Stimulated activated naive CD8-positive, alpha-beta T cell treated with anti-CD3 and anti-CD28 coated beads, Interleukin-15, amount 100 ng/mL, for 72 hours (primary cell): Measurements from ENCODE around the gene HMX1.
A peak's percentile ranks its signal among the peaks of the same experiment; 100 is the strongest.

ENCODE experiments used
- ATAC-seq: fragments of 150-1000 bp; cut with Tn5 transposase; 2 replicates; pipeline ENCODE4 v1.10.0; 2021; ENCODE audit warnings: mild to moderate bottlenecking, moderate library complexity
- DNase-seq, 2 donors: peaks; one replicate each; pipeline ENCODE4 v3.0.0; 2021 to 2022
- H3K27ac Mint-ChIP-seq, 2 donors: one replicate each; pipeline ENCODE4 v1.8.0; 2022; ENCODE audit warnings: mild to moderate bottlenecking in 2 of 2, mixed read lengths in 2 of 2, moderate library complexity in 2 of 2
- H3K27me3 Mint-ChIP-seq: one replicate; pipeline ENCODE4 v1.8.0; 2022; ENCODE audit warnings: mixed read lengths
- H3K4me1 Mint-ChIP-seq: one replicate; pipeline ENCODE4 v1.8.0; 2022; ENCODE audit warnings: mild to moderate bottlenecking, mixed read lengths
- H3K4me3 Mint-ChIP-seq, 2 donors: one replicate each; pipeline ENCODE4 v1.8.0; 2022; ENCODE audit warnings: mild to moderate bottlenecking in 2 of 2, mixed read lengths in 2 of 2, moderate library complexity in 1 of 2
- H3K9me3 Mint-ChIP-seq, 2 donors: one replicate each; pipeline ENCODE4 v1.8.0; 2022; ENCODE audit warnings: mixed read lengths in 2 of 2

HMX1 gene

DNA sequence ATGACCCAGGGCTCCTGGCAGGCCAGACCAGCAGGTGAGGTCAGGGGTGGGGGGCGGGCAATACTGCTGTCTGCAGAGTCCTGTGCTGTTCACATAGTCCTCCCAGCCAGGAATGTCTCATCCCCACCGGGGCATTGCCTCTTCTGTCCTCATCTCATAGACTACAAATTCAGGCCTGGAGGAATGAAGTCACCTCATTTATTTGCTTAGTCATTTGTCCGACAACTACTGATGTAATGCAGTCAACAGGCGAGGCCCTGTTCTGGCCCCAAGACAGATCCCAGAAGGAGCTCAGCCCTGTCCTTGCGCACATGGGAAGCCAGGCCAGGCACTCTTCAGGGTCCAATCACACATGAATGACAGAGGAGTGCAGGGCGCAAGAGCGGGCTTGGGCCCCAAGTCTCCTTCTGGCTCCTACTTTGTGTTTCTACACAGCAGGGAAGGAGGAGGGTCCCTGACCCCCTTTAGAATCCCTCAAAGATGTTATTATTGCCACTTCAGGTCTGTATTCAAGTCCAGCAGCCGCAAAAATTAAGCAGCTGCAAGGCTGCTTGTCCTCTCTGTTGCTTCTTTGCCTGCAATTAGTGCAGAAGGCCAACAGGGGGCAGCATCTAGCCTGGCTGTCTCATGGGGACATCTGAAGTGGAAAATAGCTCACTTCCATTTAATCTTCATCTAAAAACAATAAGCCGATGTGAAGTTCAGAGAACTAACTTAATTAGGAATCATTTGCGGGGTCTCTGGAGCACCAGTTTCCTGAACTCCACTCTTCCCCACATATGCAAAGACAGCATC is 15.2 kb upstream of the HMX1 start:
- ATAC-seq, result no peak
- no peak overlapping the region for H3K4me3 Mint-ChIP-seq
- H3K27me3 Mint-ChIP-seq, result peaks cover 66% of the 10 kb centered on the region
- no peaks in the 10 kb centered on the region for H3K9me3 Mint-ChIP-seq
- no peak overlapping the region for H3K27ac Mint-ChIP-seq
- no peak for DNase-seq
- peaks cover 6% of the 10 kb centered on the region for H3K4me1 Mint-ChIP-seq

- DNase-seq (no peak), ATAC-seq (peak; percentile 18)
- no peaks in the 10 kb centered on the region for H3K9me3 Mint-ChIP-seq
- no peak overlapping the region for H3K4me3 Mint-ChIP-seq
- peaks cover 60% of the 10 kb centered on the region for H3K27me3 Mint-ChIP-seq
- peaks cover 7% of the 10 kb centered on the region for H3K4me1 Mint-ChIP-seq
- no peak overlapping the region for H3K27ac Mint-ChIP-seq
Observed at GRCh38 chr4:8882239-8882638, 10.6 kb upstream of the HMX1 start.

- Mint-ChIP-seq H3K27ac (no peak overlapping the region), H3K9me3 (no peaks in the 10 kb centered on the region), H3K27me3 (peaks cover 64% of the 10 kb centered on the region), H3K4me1 (peaks cover 7% of the 10 kb centered on the region), H3K4me3 (no peak overlapping the region)
- DNase-seq (no peak), ATAC-seq (no peak)
Observed at GRCh38 chr4:8880851-8881250, 9.2 kb upstream of the HMX1 start.

- Mint-ChIP-seq H3K4me3 (no peak overlapping the region), H3K27ac (no peak overlapping the region), H3K9me3 (peaks cover 5 to 8% of the 10 kb centered on the region in 2 donors), H3K27me3 (peaks cover 77% of the 10 kb centered on the region), H3K4me1 (peaks cover 16% of the 10 kb centered on the region)
- no peak for DNase-seq
- ATAC-seq, result no peak
Observed at GRCh38 chr4:8879574-8879973, 7.9 kb upstream of the HMX1 start.

GRCh38 chr4:8878421-8878820 is 6.8 kb upstream of the HMX1 start:
- peaks cover 89% of the 10 kb centered on the region for H3K27me3 Mint-ChIP-seq
- H3K9me3 Mint-ChIP-seq, result peaks cover 5 to 8% of the 10 kb centered on the region in 2 donors

GRCh38 chr4:8877780-8878040 is 6.1 kb upstream of the HMX1 start:
- Mint-ChIP-seq H3K9me3 (peaks cover 5 to 8% of the 10 kb centered on the region in 2 donors), H3K4me3 (no peak overlapping the region)

More at GRCh38 chr4:8878421-8878820, 6.8 kb upstream of the HMX1 start:
- DNase-seq (no peak), ATAC-seq (no peak)
- no peak overlapping the region for H3K27ac Mint-ChIP-seq
- no peak overlapping the region for H3K4me3 Mint-ChIP-seq
- peaks cover 16% of the 10 kb centered on the region for H3K4me1 Mint-ChIP-seq

DNA sequence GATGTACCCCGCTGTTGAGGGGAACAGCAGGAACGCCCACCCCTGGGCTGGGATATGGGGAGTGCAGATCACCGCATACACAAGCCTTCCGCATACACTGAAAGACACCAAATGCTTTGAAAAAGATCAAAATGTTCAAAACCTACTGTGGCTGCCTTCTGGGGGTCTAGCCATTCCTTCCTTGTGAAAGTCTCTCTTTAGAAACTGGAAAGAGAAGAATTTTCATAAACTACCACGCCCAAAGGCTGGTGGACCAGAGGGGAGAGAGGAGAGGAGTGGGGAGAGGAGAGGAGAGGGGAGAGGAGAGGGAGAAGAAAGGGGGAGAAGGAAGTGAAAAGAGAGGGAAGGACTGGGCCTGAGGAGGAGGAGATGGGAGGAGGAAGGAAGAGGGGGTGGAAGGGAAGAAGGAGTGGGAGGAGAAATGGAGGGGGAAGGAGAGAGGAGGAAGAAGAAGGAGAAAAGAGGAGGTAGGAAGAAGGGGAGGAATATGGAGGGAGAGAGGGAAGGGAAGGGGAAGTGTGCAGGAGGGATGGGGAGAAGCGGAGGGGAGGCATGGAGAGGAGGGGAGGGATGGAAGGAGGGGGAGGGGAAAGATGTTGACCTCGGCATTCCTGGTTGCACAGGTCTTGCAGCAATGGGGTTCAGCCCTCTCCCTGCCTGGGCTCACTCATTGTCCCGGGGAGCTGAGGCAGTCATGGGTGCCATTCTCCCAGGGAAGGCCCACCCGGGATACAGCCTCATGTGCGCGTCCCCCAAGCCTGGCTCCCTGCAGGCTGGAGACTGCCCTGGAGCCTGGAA is 5.5 kb upstream of the HMX1 start:
- Mint-ChIP-seq H3K9me3 (peaks cover 5 to 8% of the 10 kb centered on the region in 2 donors), H3K4me1 (peaks cover 20% of the 10 kb centered on the region), H3K4me3 (no peak overlapping the region), H3K27me3 (peaks cover 92% of the 10 kb centered on the region), H3K27ac (no peak overlapping the region)
- ATAC-seq (no peak), DNase-seq (no peak)

More at GRCh38 chr4:8877780-8878040, 6.1 kb upstream of the HMX1 start:
- Mint-ChIP-seq H3K27me3 (peaks cover 92% of the 10 kb centered on the region), H3K27ac (no peak overlapping the region), H3K4me1 (peaks cover 16% of the 10 kb centered on the region)
- ATAC-seq, result no peak
- no peak for DNase-seq

DNA sequence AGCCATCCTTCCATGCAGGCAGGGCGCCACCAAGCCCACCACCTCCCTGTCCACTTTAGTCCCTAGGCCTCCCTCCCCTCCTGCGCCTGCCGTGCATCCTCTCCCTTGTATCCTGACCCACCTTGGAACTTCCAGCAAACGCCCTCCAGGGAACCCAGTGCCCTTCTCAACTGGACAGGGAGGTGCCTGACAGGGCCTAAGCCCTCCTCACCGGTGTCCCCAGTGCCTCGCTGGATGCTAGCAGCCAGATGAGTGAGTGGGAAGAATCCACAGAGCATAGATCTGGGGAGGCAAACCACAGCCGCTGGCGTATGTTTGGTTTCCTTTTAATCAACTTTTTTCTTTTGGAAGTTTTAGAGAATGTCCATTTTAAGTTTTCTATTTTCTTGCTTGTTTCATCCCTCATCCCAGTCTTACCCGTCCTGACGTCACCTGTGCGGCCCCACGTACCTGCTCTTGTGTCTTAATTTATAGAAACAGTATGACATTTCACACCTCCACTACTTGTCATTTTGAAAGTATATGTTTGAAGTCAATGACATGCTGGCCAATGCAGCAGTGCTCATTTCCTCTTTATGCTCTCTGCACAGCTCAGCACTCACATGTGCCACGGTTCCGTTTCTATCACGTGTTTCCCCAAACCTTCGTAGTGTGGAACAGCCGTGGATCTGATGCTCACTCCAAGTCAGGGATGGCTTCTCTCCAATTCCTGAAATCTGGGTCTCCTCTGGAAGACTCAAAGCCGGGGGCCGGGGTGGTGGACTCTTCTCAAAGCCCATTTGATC is 3.4 kb upstream of the HMX1 start:
- DNase-seq (no peak), ATAC-seq (no peak)
- peaks cover 31% of the 10 kb centered on the region for H3K4me1 Mint-ChIP-seq
- peaks cover 93% of the 10 kb centered on the region for H3K27me3 Mint-ChIP-seq
- H3K9me3 Mint-ChIP-seq, result peaks cover 5 to 8% of the 10 kb centered on the region in 2 donors
- peak overlapping the region in 1 of 2 donors; percentile 14 for H3K27ac Mint-ChIP-seq
- H3K4me3 Mint-ChIP-seq, result no peak overlapping the region

DNA sequence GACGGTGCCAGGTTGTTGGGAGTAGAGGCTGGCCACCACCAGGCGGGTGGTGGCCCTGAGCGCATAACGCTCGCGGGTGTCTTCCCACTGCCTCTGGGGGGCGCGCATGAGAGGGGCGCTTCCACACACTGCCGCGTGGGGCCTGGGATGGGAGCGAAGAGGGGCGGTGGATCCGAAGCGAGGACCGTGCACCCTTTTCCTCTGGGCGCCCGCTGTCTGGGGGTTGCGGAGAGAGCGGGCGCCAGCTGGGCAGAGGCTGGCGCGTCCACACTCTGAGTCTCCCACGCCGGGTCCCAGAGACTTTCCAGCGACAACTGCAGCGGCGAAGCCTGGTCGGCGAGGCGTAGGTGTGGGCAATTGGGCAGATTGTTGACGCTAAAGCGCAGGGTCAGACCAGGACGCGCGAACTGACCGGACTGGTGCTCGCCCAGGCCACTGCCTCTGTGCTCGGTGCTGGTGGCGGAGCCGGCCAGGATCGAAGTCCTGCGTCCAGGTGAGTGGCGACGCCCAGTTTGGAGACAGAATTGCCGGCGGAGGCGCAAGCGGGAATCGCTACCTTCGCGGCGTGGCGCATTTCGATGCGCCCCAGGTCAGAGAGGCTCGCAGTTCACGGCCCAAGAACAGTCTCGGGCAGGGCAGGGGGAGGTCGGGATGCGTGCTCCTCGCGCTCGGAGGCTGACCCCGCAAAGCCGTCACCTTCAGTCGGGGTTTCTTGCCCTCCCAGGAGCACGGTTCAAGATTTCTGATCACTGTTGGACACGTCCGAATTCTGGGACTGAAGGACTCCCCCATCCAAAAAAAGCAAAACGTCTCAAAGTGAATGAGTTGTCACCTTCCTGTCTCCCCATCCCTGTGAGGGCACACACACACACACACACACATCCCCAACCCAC is 2.6 kb upstream of the HMX1 start:
- no peak for ATAC-seq

GRCh38 chr4:8872402-8873291 is 1.0 kb upstream of the HMX1 start:
- no peak for ATAC-seq
- Mint-ChIP-seq H3K4me1 (peaks cover 27% of the 10 kb centered on the region), H3K9me3 (peaks cover 5 to 8% of the 10 kb centered on the region in 2 donors), H3K27ac (peak overlapping the region in 1 of 2 donors; percentile 54), H3K4me3 (no peak overlapping the region), H3K27me3 (peaks cover 91% of the 10 kb centered on the region)
- DNase-seq, result no peak

More for the DNA sequence above, 2.6 kb upstream of the HMX1 start:
- Mint-ChIP-seq H3K4me3 (no peak overlapping the region), H3K4me1 (peaks cover 34% of the 10 kb centered on the region), H3K27me3 (peaks cover 93% of the 10 kb centered on the region), H3K9me3 (peaks cover 5 to 8% of the 10 kb centered on the region in 2 donors), H3K27ac (no peak overlapping the region)
- DNase-seq, result no peak

DNA sequence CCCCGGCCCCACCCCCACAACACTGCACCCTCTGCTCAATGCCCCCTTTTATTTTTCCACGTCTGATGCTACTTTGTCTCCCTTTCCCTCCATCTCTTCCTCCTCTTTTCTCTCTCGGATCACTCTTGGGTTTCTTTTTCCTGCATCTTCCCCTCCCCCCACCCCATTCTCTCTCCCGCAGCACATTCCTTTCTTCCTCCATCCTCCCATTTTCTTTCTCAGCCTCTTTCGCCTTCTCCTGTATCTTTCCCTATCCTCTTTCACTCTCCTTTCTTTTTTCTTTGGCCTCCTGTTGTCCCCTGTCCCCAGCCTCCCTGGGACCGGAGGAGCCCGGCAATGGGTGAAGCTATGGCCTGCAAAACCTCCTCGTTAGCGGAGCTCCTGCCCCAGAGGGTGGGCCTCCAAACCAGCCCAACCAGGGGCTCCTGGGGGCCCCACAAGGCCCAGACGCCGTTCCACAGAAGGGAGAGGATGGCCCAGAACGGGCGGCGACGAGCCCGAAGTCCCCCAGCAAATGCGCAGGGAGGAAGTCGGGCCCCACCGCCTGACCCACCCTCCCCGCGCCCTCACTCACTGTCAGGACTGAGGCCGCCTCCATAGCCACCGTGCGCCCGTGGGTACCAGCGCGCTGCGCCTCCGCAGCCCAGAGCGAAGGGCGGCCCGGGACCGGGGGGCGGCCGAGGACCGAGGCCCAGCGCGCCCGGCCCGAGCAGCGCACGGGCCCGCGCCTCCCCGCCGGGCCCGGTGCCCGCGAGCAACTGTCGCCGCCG is 807 bp downstream of the HMX1 start:
- ATAC-seq (no peak), DNase-seq (no peak)
- no peak overlapping the region for H3K4me3 Mint-ChIP-seq
- H3K4me1 Mint-ChIP-seq, result peaks cover 33% of the 10 kb centered on the region
- H3K9me3 Mint-ChIP-seq, result peaks cover 5 to 8% of the 10 kb centered on the region in 2 donors
- H3K27me3 Mint-ChIP-seq, result peaks cover 88% of the 10 kb centered on the region
- peak overlapping the region in 1 of 2 donors; percentile 54 for H3K27ac Mint-ChIP-seq

DNA sequence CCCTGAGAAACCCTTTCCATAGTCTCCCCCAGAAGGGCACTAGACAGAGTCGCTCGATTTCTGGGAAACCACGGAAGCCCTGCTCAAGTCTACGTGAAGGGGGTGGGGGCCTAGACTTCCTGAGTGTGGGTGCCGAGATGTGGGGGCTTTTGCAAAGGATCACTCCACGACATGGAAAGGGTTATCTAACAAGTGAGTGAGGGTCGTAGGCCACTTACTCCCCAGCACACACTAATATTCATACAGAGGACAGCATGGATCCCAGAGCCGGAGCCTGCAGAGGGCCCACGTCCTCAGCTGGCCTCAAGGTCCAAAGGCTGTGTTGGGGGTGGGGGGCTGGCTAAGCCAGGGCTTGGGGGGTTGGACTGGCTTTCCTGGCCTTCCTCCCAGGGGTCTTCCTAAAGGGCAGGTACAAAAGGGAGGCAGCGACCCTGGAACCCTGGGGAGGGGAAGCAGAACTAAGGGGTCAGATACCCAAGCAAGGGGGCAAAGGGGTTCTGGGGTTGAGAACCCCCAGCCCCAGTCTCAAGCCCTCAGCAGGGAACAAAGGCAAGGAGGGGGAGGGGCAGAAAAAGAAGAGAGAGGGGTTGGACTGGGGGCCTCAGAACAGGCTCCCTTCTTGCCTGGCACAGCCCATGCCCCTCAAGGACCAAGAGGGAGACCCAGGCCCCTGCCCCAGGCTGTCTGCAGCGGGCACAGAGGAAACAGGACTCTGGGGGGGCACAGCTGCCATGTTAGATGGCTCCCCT is 1.6 kb downstream of the HMX1 start:
- peaks cover 28% of the 10 kb centered on the region for H3K4me1 Mint-ChIP-seq
- no peak overlapping the region for H3K4me3 Mint-ChIP-seq
- H3K9me3 Mint-ChIP-seq, result peaks cover under 1 to 3% of the 10 kb centered on the region in 2 donors
- no peak overlapping the region for H3K27ac Mint-ChIP-seq
- DNase-seq (no peak), ATAC-seq (no peak)
- peaks cover 88% of the 10 kb centered on the region for H3K27me3 Mint-ChIP-seq
